ENCODE measurements around the gene MYCT1.
"Not testable (repeated sequence)": the region's sequence is repeated elsewhere in the genome, so short reads cannot be mapped to it uniquely, and the experiment has no call there.

Gene MYCT1

GRCh38 chr6:152697634-152698033 lies at the start of gene MYCT1:
Gene MYCT1 (plus strand): TSS chr6:152697897. CDS start chr6:152697903, 6 bp downstream.
- no peak for DNase-seq (ENCODE audit: low spot score)

- no peak for DNase-seq (ENCODE audit: low spot score)
Observed at GRCh38 chr6:152648105-152648504, 49.6 kb upstream of the MYCT1 start.

- DNase-seq (ENCODE audit: low spot score), result no peak
Observed at GRCh38 chr6:152651986-152652385, 45.7 kb upstream of the MYCT1 start.

GRCh38 chr6:152661776-152662175 lies 35.9 kb upstream of the MYCT1 start:
- DNase-seq (ENCODE audit: low spot score), result no peak

GRCh38 chr6:152669895-152670294 lies 27.8 kb upstream of the MYCT1 start:
- no peak for DNase-seq (ENCODE audit: low spot score)

- no peak for DNase-seq (ENCODE audit: low spot score)
Observed at GRCh38 chr6:152671171-152671570, 26.5 kb upstream of the MYCT1 start.

GRCh38 chr6:152673236-152673635 lies 24.5 kb upstream of the MYCT1 start:
- DNase-seq (ENCODE audit: low spot score), result no peak

- DNase-seq (ENCODE audit: low spot score), result no peak
Observed at GRCh38 chr6:152680151-152680550, 17.5 kb upstream of the MYCT1 start.

GRCh38 chr6:152680879-152681517 lies 16.7 kb upstream of the MYCT1 start:
- DNase-seq (ENCODE audit: low spot score), result no peak

- no peak for DNase-seq (ENCODE audit: low spot score)
Observed at GRCh38 chr6:152682141-152682540, 15.6 kb upstream of the MYCT1 start.

GRCh38 chr6:152682935-152683334 lies 14.8 kb upstream of the MYCT1 start:
- DNase-seq (ENCODE audit: low spot score), result not testable (repeated sequence)

GRCh38 chr6:152685819-152686218 lies 11.9 kb upstream of the MYCT1 start:
- DNase-seq (ENCODE audit: low spot score), result no peak

GRCh38 chr6:152695372-152696045 lies 2.2 kb upstream of the MYCT1 start:
- DNase-seq (ENCODE audit: low spot score), result no peak

- no peak for DNase-seq (ENCODE audit: low spot score)
Observed at GRCh38 chr6:152696522-152696921, 1.2 kb upstream of the MYCT1 start.

GRCh38 chr6:152698692-152699091 lies 995 bp downstream of the MYCT1 start:
- no peak for DNase-seq (ENCODE audit: low spot score)

GRCh38 chr6:152700427-152700826 lies 2.7 kb downstream of the MYCT1 start:
- no peak for DNase-seq (ENCODE audit: low spot score)

- DNase-seq (ENCODE audit: low spot score), result no peak
Observed at GRCh38 chr6:152701081-152701862, 3.6 kb downstream of the MYCT1 start.

GRCh38 chr6:152701863-152702401 lies 4.2 kb downstream of the MYCT1 start:
- DNase-seq (ENCODE audit: low spot score), result no peak

GRCh38 chr6:152703750-152704149 lies 6.1 kb downstream of the MYCT1 start:
- DNase-seq (ENCODE audit: low spot score), result not testable (repeated sequence)

GRCh38 chr6:152705327-152705726 lies 7.6 kb downstream of the MYCT1 start:
- DNase-seq (ENCODE audit: low spot score), result no peak

- DNase-seq (ENCODE audit: low spot score), result no peak
Observed at GRCh38 chr6:152716322-152716721, 18.6 kb downstream of the MYCT1 start.

- no peak for DNase-seq (ENCODE audit: low spot score)
Observed at GRCh38 chr6:152720974-152721373, 23.3 kb downstream of the MYCT1 start.

- DNase-seq (ENCODE audit: low spot score), result no peak
Observed at GRCh38 chr6:152721956-152722355, 24.3 kb downstream of the MYCT1 start.

All from COLO829 (cell line).